ENCODE measurements around the gene FHOD3.
A peak's percentile ranks its signal among the peaks of the same experiment; 100 is the strongest.

Gene FHOD3

GRCh38 chr18:36411745-36412168 lies 114.2 kb downstream of the FHOD3 start:
- in situ Hi-C loops (cut with HindIII; ENCODE audit: low sequenced_read_pairs) = no loop called here
- TF ChIP-seq, protein P1, sequence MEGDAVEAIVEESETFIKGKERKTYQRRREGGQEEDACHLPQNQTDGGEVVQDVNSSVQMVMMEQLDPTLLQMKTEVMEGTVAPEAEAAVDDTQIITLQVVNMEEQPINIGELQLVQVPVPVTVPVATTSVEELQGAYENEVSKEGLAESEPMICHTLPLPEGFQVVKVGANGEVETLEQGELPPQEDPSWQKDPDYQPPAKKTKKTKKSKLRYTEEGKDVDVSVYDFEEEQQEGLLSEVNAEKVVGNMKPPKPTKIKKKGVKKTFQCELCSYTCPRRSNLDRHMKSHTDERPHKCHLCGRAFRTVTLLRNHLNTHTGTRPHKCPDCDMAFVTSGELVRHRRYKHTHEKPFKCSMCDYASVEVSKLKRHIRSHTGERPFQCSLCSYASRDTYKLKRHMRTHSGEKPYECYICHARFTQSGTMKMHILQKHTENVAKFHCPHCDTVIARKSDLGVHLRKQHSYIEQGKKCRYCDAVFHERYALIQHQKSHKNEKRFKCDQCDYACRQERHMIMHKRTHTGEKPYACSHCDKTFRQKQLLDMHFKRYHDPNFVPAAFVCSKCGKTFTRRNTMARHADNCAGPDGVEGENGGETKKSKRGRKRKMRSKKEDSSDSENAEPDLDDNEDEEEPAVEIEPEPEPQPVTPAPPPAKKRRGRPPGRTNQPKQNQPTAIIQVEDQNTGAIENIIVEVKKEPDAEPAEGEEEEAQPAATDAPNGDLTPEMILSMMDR (IDR thresholded peaks at IDR 0.05; ENCODE audit: low read depth, low read length) = peak; percentile 49
- DNase-seq (ENCODE audit: low read depth, low spot score) = peak; percentile 42
- no peak overlapping the region for H3K4me3 ChIP-seq (ENCODE audit: low read depth, low read length)

- DNase-seq (ENCODE audit: low read depth, low spot score) = peak; percentile 29
- in situ Hi-C loops (cut with HindIII; ENCODE audit: low sequenced_read_pairs) = no loop called here
- TF ChIP-seq, protein P1 (IDR thresholded peaks at IDR 0.05; ENCODE audit: low read depth, low read length) = peak; percentile 55
Observed at GRCh38 chr18:36412778-36413177, 115.3 kb downstream of the FHOD3 start.

DNA sequence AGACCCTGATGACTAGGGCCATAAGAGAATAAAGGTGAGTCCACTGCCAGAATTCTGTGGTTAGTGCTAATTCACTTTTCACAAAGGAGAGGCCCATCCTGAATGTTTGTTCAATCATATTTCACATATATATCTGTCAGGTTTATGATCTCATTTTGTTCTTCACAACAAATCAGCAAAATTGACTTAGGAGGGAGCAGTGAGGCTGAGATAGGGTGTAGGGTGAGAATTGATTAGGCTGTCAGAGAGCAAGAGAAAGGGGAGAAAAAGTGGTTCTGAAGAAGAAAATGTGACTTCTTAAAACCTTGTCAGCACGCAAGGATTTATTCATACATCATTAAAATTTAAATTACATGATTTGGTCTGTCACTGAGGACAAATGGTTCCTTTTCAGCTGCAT lies 117.7 kb downstream of the FHOD3 start:
- no peak for DNase-seq (ENCODE audit: low read depth, low spot score)
- TF ChIP-seq, protein P1 (IDR thresholded peaks at IDR 0.05; ENCODE audit: low read depth, low read length) = no peak
- in situ Hi-C loops (cut with HindIII; ENCODE audit: low sequenced_read_pairs) = no loop called here
- H3K4me3 ChIP-seq (ENCODE audit: low read depth, low read length) = no peak overlapping the region

More at GRCh38 chr18:36412778-36413177, 115.3 kb downstream of the FHOD3 start:
- no peak overlapping the region for H3K4me3 ChIP-seq (ENCODE audit: low read depth, low read length)

DNA sequence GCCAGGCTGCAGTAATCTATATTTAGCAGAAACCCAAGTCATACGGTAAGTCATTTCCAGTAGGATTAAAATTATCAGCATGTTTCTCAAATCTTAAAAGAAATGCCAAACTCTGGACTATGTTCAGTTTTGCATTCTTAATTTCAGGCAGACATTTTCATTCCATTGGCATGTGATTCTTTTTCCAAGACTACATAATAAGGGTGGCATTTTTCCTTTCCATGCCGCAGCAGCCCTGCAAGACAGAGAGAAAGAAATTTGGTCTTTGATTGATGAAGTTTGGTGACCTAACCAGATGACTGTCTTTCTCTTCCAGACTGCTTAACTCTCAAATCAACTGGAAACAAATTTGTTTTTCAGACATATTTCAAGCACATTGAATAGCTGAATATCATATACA lies 118.1 kb downstream of the FHOD3 start:
- DNase-seq (ENCODE audit: low read depth, low spot score) = no peak
- in situ Hi-C loops (cut with HindIII; ENCODE audit: low sequenced_read_pairs) = no loop called here
- no peak overlapping the region for H3K4me3 ChIP-seq (ENCODE audit: low read depth, low read length)
- TF ChIP-seq, protein P1 (IDR thresholded peaks at IDR 0.05; ENCODE audit: low read depth, low read length) = no peak

DNA sequence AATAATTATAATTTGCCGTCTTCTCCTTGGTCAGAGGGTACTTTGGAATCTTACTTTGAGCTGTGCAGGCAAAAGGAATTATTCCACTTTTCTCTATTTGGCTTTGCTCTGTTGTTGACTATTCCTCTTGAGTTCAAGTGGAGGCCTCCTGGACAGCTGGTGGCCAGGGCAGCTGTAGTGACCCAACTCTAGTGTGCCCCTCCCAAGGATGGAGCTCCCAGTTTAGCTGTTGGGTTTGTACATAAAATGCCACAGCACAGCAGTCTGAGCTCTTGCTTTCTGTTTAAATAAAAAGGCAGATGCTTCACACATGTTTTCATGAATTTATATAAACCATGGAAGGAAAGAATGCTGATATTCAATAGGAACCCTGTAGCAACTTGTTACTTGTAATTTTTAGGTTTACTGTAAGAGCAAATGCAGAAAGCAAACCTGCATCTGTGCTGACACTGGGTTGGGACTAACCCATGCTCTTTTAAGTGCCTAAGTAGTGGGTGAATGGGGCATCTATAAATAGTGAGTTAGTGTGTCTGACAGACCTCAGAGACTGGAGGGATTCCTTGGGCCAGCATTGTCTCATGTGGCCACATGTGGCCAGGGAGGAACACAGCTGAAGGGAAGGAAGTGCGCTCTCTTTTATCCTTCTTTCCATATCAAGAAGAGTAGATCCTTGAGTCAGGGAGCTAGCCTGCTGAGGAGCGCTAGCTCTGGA lies 121.8 kb downstream of the FHOD3 start:
- in situ Hi-C loops (cut with HindIII; ENCODE audit: low sequenced_read_pairs) = no loop called here
- no peak overlapping the region for H3K4me3 ChIP-seq (ENCODE audit: low read depth, low read length)
- no peak for DNase-seq (ENCODE audit: low read depth, low spot score)
- TF ChIP-seq, protein P1 (IDR thresholded peaks at IDR 0.05; ENCODE audit: low read depth, low read length) = no peak

DNA sequence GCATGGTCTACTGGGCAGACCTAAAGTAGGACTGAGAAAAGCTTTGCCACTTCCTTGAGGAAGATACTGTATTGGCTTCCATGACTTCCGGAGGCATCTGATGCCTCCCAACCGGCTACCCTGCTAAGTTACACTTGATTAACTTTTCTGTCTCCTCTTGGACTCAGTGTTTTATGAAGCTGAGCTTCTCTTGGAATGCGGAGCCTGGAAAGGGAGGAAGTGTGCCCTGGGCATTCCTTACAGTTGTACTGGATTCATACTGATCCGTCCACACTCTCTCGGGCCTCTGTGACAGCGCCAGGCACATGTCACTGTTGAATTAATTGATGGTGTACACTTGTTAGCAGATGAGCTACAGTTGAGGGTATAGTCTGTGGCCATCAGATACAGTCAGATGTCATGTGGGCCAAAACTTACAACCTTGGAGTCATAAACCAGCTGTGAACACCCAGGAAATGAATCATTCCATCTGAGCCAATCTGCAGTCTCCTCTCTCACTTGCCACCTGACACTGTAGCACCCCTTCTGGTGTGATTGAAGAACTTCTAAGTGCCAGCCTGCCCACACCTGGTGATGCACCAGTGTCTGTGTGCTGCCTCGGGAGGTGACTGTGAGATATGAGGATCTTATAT lies 122.5 kb downstream of the FHOD3 start:
- TF ChIP-seq, protein P1 (IDR thresholded peaks at IDR 0.05; ENCODE audit: low read depth, low read length) = no peak
- no peak overlapping the region for H3K4me3 ChIP-seq (ENCODE audit: low read depth, low read length)
- in situ Hi-C loops (cut with HindIII; ENCODE audit: low sequenced_read_pairs) = no loop called here
- DNase-seq (ENCODE audit: low read depth, low spot score) = no peak

Measured in astrocyte of the spinal cord (primary cell).